Neural progenitor cell (in vitro differentiated cells): ENCODE results near the gene AKR1C1. TPM values are rescaled to one million over a fixed set of nuclear protein-coding genes. Genes with fewer than 3 reads are reported as not detected.
"Not testable (repeated sequence)": the region's sequence is repeated elsewhere in the genome, so short reads cannot be mapped to it uniquely, and the experiment has no call there.

ENCODE experiments used
- DNase-seq: peaks from one replicate; pipeline ENCODE4 v3.0.0-alpha.2; 2016; ENCODE audit warnings: low spot score
- H2AFZ ChIP-seq: fragments of 200-600 bp; sonication (generic); replicated peaks from 2 replicates; pipeline ENCODE4 v1.6.1; 2016; ENCODE audit warnings: antibody characterized with exemption
- H3F3A ChIP-seq: fragments of 200-600 bp; sonication (generic); 2 replicates; pipeline ENCODE4 v1.6.1; 2016; ENCODE audit warnings: antibody characterized with exemption, low read depth
- H3K27ac ChIP-seq: fragments of 200-600 bp; sonication (generic); 2 replicates; pipeline ENCODE4 v1.5.1; 2016; ENCODE audit warnings: mild to moderate bottlenecking
- H3K27me3 ChIP-seq: fragments of 200-600 bp; sonication (generic); 2 replicates; pipeline ENCODE4 v1.6.1; 2016; ENCODE audit warnings: mild to moderate bottlenecking, moderate library complexity
- H3K36me3 ChIP-seq: fragments of 200-600 bp; sonication (generic); 2 replicates; pipeline ENCODE4 v1.5.1; 2016
- H3K4me1 ChIP-seq: fragments of 200-600 bp; sonication (generic); 2 replicates; pipeline ENCODE4 v1.6.1; 2016; ENCODE audit warnings: mixed run types
- H3K4me2 ChIP-seq: fragments of 200-600 bp; sonication (generic); 2 replicates; pipeline ENCODE4 v1.6.1; 2016
- H3K4me3 ChIP-seq: fragments of 200-600 bp; sonication (generic); 2 replicates; pipeline ENCODE4 v1.5.1; 2016
- H3K79me2 ChIP-seq: fragments of 200-600 bp; sonication (generic); 2 replicates; pipeline ENCODE4 v1.6.1; 2016; ENCODE audit warnings: low read depth
- H3K9ac ChIP-seq: fragments of 200-600 bp; sonication (generic); 2 replicates; pipeline ENCODE4 v1.6.1; 2016
- H3K9me3 ChIP-seq: fragments of 200-600 bp; sonication (generic); 2 replicates; pipeline ENCODE4 v1.5.1; 2016; ENCODE audit warnings: low read depth
- H4K20me1 ChIP-seq: fragments of 200-600 bp; sonication (generic); 2 replicates; pipeline ENCODE4 v1.6.1; 2016; ENCODE audit warnings: low read depth
- H3K27ac Mint-ChIP-seq: 3 replicates; pipeline ENCODE4 v1.8.0; 2021; ENCODE audit warnings: mixed read lengths
- H3K27me3 Mint-ChIP-seq: 2 replicates; pipeline ENCODE4 v1.8.0; 2022; ENCODE audit warnings: low read depth, mild to moderate bottlenecking, inconsistent platforms, moderate library complexity, mixed read lengths; ENCODE audit not compliant: insufficient read depth
- H3K36me3 Mint-ChIP-seq: 3 replicates; pipeline ENCODE4 v1.8.0; 2021; ENCODE audit warnings: mixed read lengths
- H3K4me1 Mint-ChIP-seq: 3 replicates; pipeline ENCODE4 v1.8.0; 2021; ENCODE audit warnings: mixed read lengths
- H3K4me3 Mint-ChIP-seq: 3 replicates; pipeline ENCODE4 v1.8.0; 2021; ENCODE audit warnings: mild to moderate bottlenecking, moderate library complexity, mixed read lengths
- H3K9me3 Mint-ChIP-seq: 3 replicates; pipeline ENCODE4 v1.8.0; 2020; ENCODE audit warnings: mixed read lengths
- CTCF ChIP-seq: fragments of 200-600 bp; sonication (generic); IDR thresholded peaks from 2 replicates; pipeline ENCODE4 v1.5.1; 2017; ENCODE audit warnings: antibody characterized with exemption, mild to moderate bottlenecking
- EZH2 ChIP-seq: fragments of 200-600 bp; sonication (generic); IDR thresholded peaks from 2 replicates; pipeline ENCODE4 v1.6.1; 2017; ENCODE audit warnings: antibody characterized with exemption, mild to moderate bottlenecking, moderate library complexity
- EZH2phosphoT487 ChIP-seq: fragments of 200-600 bp; sonication (generic); IDR thresholded peaks from 2 replicates; pipeline ENCODE4 v1.6.1; 2017; ENCODE audit warnings: antibody characterized with exemption
- total RNA-seq: library from RNA; depleted of rRNA; stranded (reverse); fragments of >200 nt; gene quantifications from 2 replicates; pipeline ENCODE4 v1.2.3, GENCODE V29; 2015; ENCODE audit warnings: low replicate concordance

Gene AKR1C1
- total RNA-seq, 1 donor from 2014 or later: 2.9 TPM

GRCh38 chr10:5008857-5009548 is 45.8 kb downstream of the AKR1C1 start:
- not testable (repeated sequence) for H3K27ac Mint-ChIP-seq, H3K9me3 Mint-ChIP-seq, H3K27ac ChIP-seq, H3K4me3 Mint-ChIP-seq, H3K36me3 ChIP-seq, H3K9ac ChIP-seq, H3K36me3 Mint-ChIP-seq, H4K20me1 ChIP-seq, H3F3A ChIP-seq, H2AFZ ChIP-seq, H3K4me2 ChIP-seq, DNase-seq, H3K4me1 Mint-ChIP-seq, H3K4me1 ChIP-seq, H3K79me2 ChIP-seq, H3K9me3 ChIP-seq, H3K27me3 Mint-ChIP-seq, H3K27me3 ChIP-seq, H3K4me3 ChIP-seq

GRCh38 chr10:5010043-5010442 is 46.8 kb downstream of the AKR1C1 start:
- not testable (repeated sequence) for H3K4me1 Mint-ChIP-seq, H3K36me3 Mint-ChIP-seq, H3K9me3 Mint-ChIP-seq, H3K27ac ChIP-seq, H3K9me3 ChIP-seq, H3K4me2 ChIP-seq, H3K4me3 Mint-ChIP-seq, DNase-seq, H3K27me3 ChIP-seq, H3K4me3 ChIP-seq, H2AFZ ChIP-seq, H3K36me3 ChIP-seq, H3K27me3 Mint-ChIP-seq, H3F3A ChIP-seq, H4K20me1 ChIP-seq, H3K9ac ChIP-seq, H3K27ac Mint-ChIP-seq, H3K4me1 ChIP-seq, H3K79me2 ChIP-seq

GRCh38 chr10:5011392-5011791 is 48.2 kb downstream of the AKR1C1 start:
- H3K9ac ChIP-seq, H2AFZ ChIP-seq, H3K27ac Mint-ChIP-seq, H3K27me3 ChIP-seq, H3K4me3 Mint-ChIP-seq, H3K9me3 Mint-ChIP-seq, H3F3A ChIP-seq, H3K36me3 Mint-ChIP-seq, H3K4me3 ChIP-seq, H3K4me2 ChIP-seq, H3K27ac ChIP-seq, H3K79me2 ChIP-seq, H3K9me3 ChIP-seq, H3K4me1 ChIP-seq, H3K4me1 Mint-ChIP-seq, H4K20me1 ChIP-seq, H3K27me3 Mint-ChIP-seq, H3K36me3 ChIP-seq, DNase-seq: not testable (repeated sequence)

GRCh38 chr10:5012595-5012994 is 49.4 kb downstream of the AKR1C1 start:
- no peaks in the 10 kb centered on the region for H4K20me1 ChIP-seq
- H3K9ac ChIP-seq: no peak overlapping the region
- no peaks in the 10 kb centered on the region for H3K4me1 ChIP-seq
- H3K4me3 ChIP-seq: no peak overlapping the region
- H3F3A ChIP-seq: no peaks in the 10 kb centered on the region
- H3K27me3 ChIP-seq: no peaks in the 10 kb centered on the region
- Mint-ChIP-seq H3K9me3 (no peaks in the 10 kb centered on the region), H3K4me1 (no peaks in the 10 kb centered on the region), H3K27ac (no peak overlapping the region), H3K36me3 (no peaks in the 10 kb centered on the region), H3K27me3 (no peaks in the 10 kb centered on the region), H3K4me3 (no peak overlapping the region)
- H3K4me2 ChIP-seq: no peak overlapping the region
- DNase-seq: no peak
- H3K9me3 ChIP-seq: no peaks in the 10 kb centered on the region
- H3K36me3 ChIP-seq: no peaks in the 10 kb centered on the region
- H3K79me2 ChIP-seq: no peaks in the 10 kb centered on the region
- no peak for TF ChIP-seq CTCF
- TF ChIP-seq EZH2phosphoT487: no peak
- no peak for TF ChIP-seq EZH2
- H3K27ac ChIP-seq: no peak overlapping the region
- H2AFZ ChIP-seq: no peak overlapping the region

GRCh38 chr10:5013385-5013784 is 50.2 kb downstream of the AKR1C1 start:
- no peak overlapping the region for H3K4me2 ChIP-seq
- Mint-ChIP-seq H3K27me3 (no peaks in the 10 kb centered on the region), H3K9me3 (no peaks in the 10 kb centered on the region), H3K36me3 (no peaks in the 10 kb centered on the region), H3K4me1 (no peaks in the 10 kb centered on the region), H3K27ac (no peak overlapping the region), H3K4me3 (no peak overlapping the region)
- H3K9me3 ChIP-seq: no peaks in the 10 kb centered on the region
- H4K20me1 ChIP-seq: no peaks in the 10 kb centered on the region
- H3F3A ChIP-seq: no peaks in the 10 kb centered on the region
- no peaks in the 10 kb centered on the region for H3K36me3 ChIP-seq
- H3K4me3 ChIP-seq: no peak overlapping the region
- no peaks in the 10 kb centered on the region for H3K79me2 ChIP-seq
- no peak for DNase-seq
- H2AFZ ChIP-seq: no peak overlapping the region
- no peaks in the 10 kb centered on the region for H3K27me3 ChIP-seq
- H3K9ac ChIP-seq: no peak overlapping the region
- no peak for TF ChIP-seq CTCF
- no peaks in the 10 kb centered on the region for H3K4me1 ChIP-seq
- H3K27ac ChIP-seq: no peak overlapping the region

- not testable (repeated sequence) for H3K27me3 ChIP-seq, H3K4me3 Mint-ChIP-seq, H3K4me3 ChIP-seq, H3K79me2 ChIP-seq, H2AFZ ChIP-seq, H3K36me3 Mint-ChIP-seq, H3K4me2 ChIP-seq, H3K36me3 ChIP-seq, H3K9ac ChIP-seq, H3K27me3 Mint-ChIP-seq, DNase-seq, H3K4me1 ChIP-seq, H3F3A ChIP-seq, H3K4me1 Mint-ChIP-seq, H3K27ac Mint-ChIP-seq, H3K9me3 ChIP-seq, H3K27ac ChIP-seq, H4K20me1 ChIP-seq, H3K9me3 Mint-ChIP-seq
Measured at GRCh38 chr10:5014200-5014910, 51.1 kb downstream of the AKR1C1 start.
